SU-DHL-6 (cell line): ENCODE data around the gene AP2A2.

Experiments
- H2AFZ ChIP-seq: fragments of 200-600 bp; sonication (generic); 2 replicates; pipeline ENCODE4 v1.6.1; 2014; ENCODE audit warnings: low read depth, mild to moderate bottlenecking, moderate library complexity, mixed read lengths, antibody characterized with exemption, low read length; ENCODE audit not compliant: severe bottlenecking
- H3F3A ChIP-seq: fragments of 200-600 bp; shearing (Covaris generic); 2 replicates; pipeline ENCODE4 v1.6.0; 2016; ENCODE audit warnings: antibody characterized with exemption, mild to moderate bottlenecking; ENCODE audit not compliant: insufficient read depth
- H3K27ac ChIP-seq: fragments of 200-600 bp; sonication (generic); 2 replicates; pipeline ENCODE4 v1.5.1; 2016; ENCODE audit warnings: low read depth, mild to moderate bottlenecking, low read length, moderate library complexity, mixed read lengths
- H3K27me3 ChIP-seq: fragments of 200-600 bp; sonication (generic), shearing (Covaris generic); 2 replicates; pipeline ENCODE4 v1.6.0; 2014; ENCODE audit warnings: mild to moderate bottlenecking, low read length
- H3K36me3 ChIP-seq: fragments of 200-600 bp; sonication (generic); 2 replicates; pipeline ENCODE4 v1.6.1; 2014; ENCODE audit warnings: mild to moderate bottlenecking, low read length, mixed read lengths
- H3K4me2 ChIP-seq: fragments of 300-600, 200-600 bp; shearing (Covaris generic), sonication (generic); 2 replicates; pipeline ENCODE4 v1.6.0; 2014; ENCODE audit warnings: low read length, low read depth, mild to moderate bottlenecking; ENCODE audit not compliant: poor library complexity, severe bottlenecking
- H3K4me3 ChIP-seq: fragments of 200-600 bp; sonication (generic); 2 replicates; pipeline ENCODE4 v1.5.1; 2014; ENCODE audit warnings: antibody characterized with exemption, low read length, mild to moderate bottlenecking, mixed read lengths; ENCODE audit not compliant: insufficient read depth, poor library complexity, severe bottlenecking
- H3K79me2 ChIP-seq: fragments of 200-600 bp; sonication (generic); 2 replicates; pipeline ENCODE4 v1.6.1; 2014; ENCODE audit warnings: mild to moderate bottlenecking, low read length, moderate library complexity; ENCODE audit not compliant: insufficient read depth
- H3K9ac ChIP-seq: fragments of 200-600 bp; sonication (generic); 2 replicates; pipeline ENCODE4 v1.7.0; 2014; ENCODE audit warnings: mild to moderate bottlenecking, low read length
- H3K9me2 ChIP-seq: fragments of 200-600 bp; sonication (generic); replicated peaks from 2 replicates; pipeline ENCODE4 v1.6.1; 2014; ENCODE audit warnings: low read length; ENCODE audit not compliant: insufficient read depth
- H3K9me3 ChIP-seq: fragments of 200-600 bp; sonication (generic); 2 replicates; pipeline ENCODE4 v1.6.1; 2014; ENCODE audit warnings: low read length, mixed read lengths; ENCODE audit not compliant: insufficient read depth
- H4K20me1 ChIP-seq: fragments of 200-600 bp; sonication (generic); 2 replicates; pipeline ENCODE4 v1.6.1; 2014; ENCODE audit warnings: low read depth, mild to moderate bottlenecking, antibody characterized with exemption, low read length, moderate library complexity, mixed read lengths
- EZH2phosphoT487 ChIP-seq: fragments of 200-600 bp; sonication (generic), shearing (Covaris generic); conservative IDR thresholded peaks from 2 replicates; pipeline ENCODE4 v1.6.1; 2018; ENCODE audit warnings: mild to moderate bottlenecking, antibody characterized with exemption, low read length, moderate library complexity, mixed read lengths
- TF ChIP-seq, protein P1 (sequence below): fragments of 200-600 bp; sonication (generic); IDR thresholded peaks from one replicate; pipeline ENCODE4 v1.5.1; 2017; ENCODE audit warnings: antibody characterized with exemption, mild to moderate bottlenecking, low read length, moderate library complexity; ENCODE audit not compliant: insufficient read depth, poor library complexity, severe bottlenecking

AP2A2 gene

DNA sequence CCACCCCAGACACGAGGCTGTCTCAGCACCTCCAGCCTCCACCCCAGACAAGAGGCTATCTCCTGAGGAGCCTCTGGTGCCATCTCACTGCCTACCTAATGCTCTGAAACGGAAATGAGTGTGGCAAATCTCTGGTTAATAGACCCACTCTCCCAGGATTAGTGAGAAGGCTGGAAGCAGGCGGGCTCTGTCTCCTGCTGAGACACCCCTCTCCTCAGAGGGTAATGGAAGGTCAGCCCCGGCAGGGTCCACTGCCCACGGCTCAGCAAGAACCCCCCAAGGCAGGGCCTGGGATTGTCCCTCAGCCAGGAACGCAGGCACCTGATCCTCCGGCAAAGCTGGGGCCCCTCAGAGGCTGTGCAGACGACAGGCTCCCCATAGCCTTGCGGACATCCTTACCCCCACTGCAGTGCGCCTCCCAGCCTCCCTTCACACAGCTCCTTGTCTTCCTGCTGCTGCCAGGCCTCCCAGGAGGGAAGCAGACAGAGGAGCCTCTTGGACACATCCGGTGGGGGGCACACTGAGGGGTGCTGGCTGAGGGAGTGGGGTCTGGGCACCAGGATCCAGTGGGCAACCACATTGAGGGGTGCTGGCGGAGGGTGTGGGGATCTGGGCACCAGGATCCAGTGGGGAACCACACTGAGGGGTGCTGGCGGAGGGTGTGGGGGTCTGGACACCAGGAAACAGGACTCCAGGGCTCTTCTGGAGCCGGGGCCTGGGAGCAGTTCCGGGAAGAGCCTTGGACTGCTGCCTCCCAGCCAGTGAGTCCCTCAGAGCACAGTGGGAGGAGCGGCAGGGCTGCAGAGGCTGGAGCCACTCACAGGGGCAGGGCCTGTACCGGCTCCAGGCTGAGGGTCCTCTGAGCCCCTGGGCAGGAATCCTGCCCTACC lies 28.2 kb upstream of the AP2A2 start:
- Histone ChIP-seq H3K27me3 (no peaks in the 10 kb centered on the region), H3K9me2 (no peaks in the 10 kb centered on the region), H3F3A (no peaks in the 10 kb centered on the region), H3K36me3 (no peaks in the 10 kb centered on the region), H3K9ac (no peak overlapping the region), H2AFZ (no peak overlapping the region), H3K79me2 (no peaks in the 10 kb centered on the region), H3K4me2 (no peak overlapping the region), H4K20me1 (no peaks in the 10 kb centered on the region), H3K4me3 (no peak overlapping the region), H3K27ac (no peak overlapping the region), H3K9me3 (no peaks in the 10 kb centered on the region)
- TF ChIP-seq, protein P1, sequence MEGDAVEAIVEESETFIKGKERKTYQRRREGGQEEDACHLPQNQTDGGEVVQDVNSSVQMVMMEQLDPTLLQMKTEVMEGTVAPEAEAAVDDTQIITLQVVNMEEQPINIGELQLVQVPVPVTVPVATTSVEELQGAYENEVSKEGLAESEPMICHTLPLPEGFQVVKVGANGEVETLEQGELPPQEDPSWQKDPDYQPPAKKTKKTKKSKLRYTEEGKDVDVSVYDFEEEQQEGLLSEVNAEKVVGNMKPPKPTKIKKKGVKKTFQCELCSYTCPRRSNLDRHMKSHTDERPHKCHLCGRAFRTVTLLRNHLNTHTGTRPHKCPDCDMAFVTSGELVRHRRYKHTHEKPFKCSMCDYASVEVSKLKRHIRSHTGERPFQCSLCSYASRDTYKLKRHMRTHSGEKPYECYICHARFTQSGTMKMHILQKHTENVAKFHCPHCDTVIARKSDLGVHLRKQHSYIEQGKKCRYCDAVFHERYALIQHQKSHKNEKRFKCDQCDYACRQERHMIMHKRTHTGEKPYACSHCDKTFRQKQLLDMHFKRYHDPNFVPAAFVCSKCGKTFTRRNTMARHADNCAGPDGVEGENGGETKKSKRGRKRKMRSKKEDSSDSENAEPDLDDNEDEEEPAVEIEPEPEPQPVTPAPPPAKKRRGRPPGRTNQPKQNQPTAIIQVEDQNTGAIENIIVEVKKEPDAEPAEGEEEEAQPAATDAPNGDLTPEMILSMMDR, result no peak
- TF ChIP-seq EZH2phosphoT487, result no peak

DNA sequence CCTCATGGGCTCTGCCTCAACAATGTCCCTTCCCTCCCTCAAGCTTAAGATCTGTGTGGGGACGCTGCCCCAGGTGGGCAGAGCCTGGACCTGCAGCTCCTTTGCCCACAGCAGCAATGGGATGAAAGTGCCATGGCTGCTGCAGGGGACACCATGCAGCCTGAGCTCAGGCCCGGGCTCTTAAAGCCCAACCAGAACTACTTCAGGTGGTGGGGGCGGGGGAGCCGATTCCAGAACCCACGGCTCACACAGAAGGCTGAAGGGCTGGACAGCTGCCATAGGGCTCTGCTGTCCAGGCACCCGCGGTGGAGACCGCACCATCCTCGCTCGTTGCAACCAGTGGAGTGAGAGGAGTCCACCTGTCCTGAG lies 27.5 kb upstream of the AP2A2 start:
- H3K4me3 ChIP-seq, result no peak overlapping the region
- H3K36me3 ChIP-seq, result no peaks in the 10 kb centered on the region
- H3K27ac ChIP-seq, result no peak overlapping the region
- H3K4me2 ChIP-seq, result no peak overlapping the region
- H4K20me1 ChIP-seq, result no peaks in the 10 kb centered on the region
- H3K9me2 ChIP-seq, result no peaks in the 10 kb centered on the region
- no peak overlapping the region for H2AFZ ChIP-seq
- H3F3A ChIP-seq, result no peaks in the 10 kb centered on the region
- H3K9me3 ChIP-seq, result no peaks in the 10 kb centered on the region
- no peaks in the 10 kb centered on the region for H3K79me2 ChIP-seq
- TF ChIP-seq EZH2phosphoT487, result no peak
- TF ChIP-seq, protein P1, result no peak
- no peak overlapping the region for H3K9ac ChIP-seq
- H3K27me3 ChIP-seq, result no peaks in the 10 kb centered on the region

DNA sequence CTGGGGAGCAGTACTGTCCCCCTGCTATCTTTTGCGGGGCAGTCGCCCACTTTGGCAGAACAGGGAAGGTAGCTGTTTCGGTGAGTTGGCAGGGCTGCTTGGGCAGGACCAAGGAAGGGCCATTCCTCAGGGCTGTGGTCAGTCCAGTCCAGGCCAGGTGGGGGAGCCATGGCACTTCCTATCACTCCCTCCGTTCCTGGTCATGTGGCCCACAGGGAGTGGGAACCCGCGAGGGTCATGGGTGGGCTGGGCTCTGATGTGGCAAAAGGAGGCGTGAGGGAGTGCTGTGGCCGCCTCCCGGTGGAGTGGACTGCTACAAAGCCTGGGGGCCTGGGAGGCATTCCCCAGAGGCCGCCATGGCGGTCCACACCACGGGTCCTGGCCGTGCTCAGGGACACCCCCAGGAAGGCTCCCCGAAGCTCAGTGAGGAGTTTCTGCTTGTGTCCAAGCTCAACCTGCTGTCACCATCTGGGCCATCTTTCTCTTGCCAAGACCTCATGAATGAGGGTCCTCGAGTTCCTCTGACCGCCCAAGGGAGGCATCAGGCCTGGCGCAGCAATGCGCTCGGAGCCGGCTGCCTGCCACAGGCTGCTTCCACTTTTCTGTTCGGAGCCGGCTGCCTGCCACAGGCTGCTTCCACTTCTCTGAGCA lies 27.0 kb upstream of the AP2A2 start:
- H3K79me2 ChIP-seq, result no peaks in the 10 kb centered on the region
- H4K20me1 ChIP-seq, result no peaks in the 10 kb centered on the region
- no peak overlapping the region for H3K4me3 ChIP-seq
- H3K27ac ChIP-seq, result no peak overlapping the region
- TF ChIP-seq, protein P1, result no peak
- no peak overlapping the region for H2AFZ ChIP-seq
- no peak overlapping the region for H3K4me2 ChIP-seq
- no peaks in the 10 kb centered on the region for H3F3A ChIP-seq
- no peaks in the 10 kb centered on the region for H3K27me3 ChIP-seq
- no peaks in the 10 kb centered on the region for H3K9me2 ChIP-seq
- H3K9me3 ChIP-seq, result no peaks in the 10 kb centered on the region
- H3K9ac ChIP-seq, result no peak overlapping the region
- H3K36me3 ChIP-seq, result no peaks in the 10 kb centered on the region
